Astrocyte (in vitro differentiated cells and primary cell): Measurements from ENCODE around the gene TMEM219. TPM values are rescaled to one million over a fixed set of nuclear protein-coding genes. Genes with fewer than 3 reads are reported as not detected.

Source experiments
- DNase-seq: peaks from one replicate; pipeline ENCODE4 v3.0.0-alpha.2; 2010; ENCODE audit warnings: low read depth
- FAIRE-seq: peaks from 2 replicates; lab custom pipeline; 2011; peaks lifted over from hg19 to GRCh38; lab: Jason Lieb, UNC
- H2AFZ ChIP-seq: 2 replicates; pipeline ENCODE4 v1.6.0; 2012; ENCODE audit warnings: low read depth, low read length, inconsistent platforms
- H3K27ac ChIP-seq: 2 replicates; pipeline ENCODE4 v1.5.1; 2011; ENCODE audit warnings: low read depth, low read length, inconsistent platforms
- H3K27me3 ChIP-seq: 2 replicates; pipeline ENCODE4 v1.6.0; 2011; ENCODE audit warnings: low read length, inconsistent platforms; ENCODE audit not compliant: insufficient read depth
- H3K36me3 ChIP-seq: 2 replicates; pipeline ENCODE4 v1.5.1; 2011; ENCODE audit warnings: low read length, inconsistent platforms; ENCODE audit not compliant: insufficient read depth
- H3K4me1 ChIP-seq: 2 replicates; pipeline ENCODE4 v1.5.1; 2011; ENCODE audit warnings: low read length, inconsistent platforms; ENCODE audit not compliant: insufficient read depth
- H3K4me2 ChIP-seq: 2 replicates; pipeline ENCODE4 v1.6.0; 2012; ENCODE audit warnings: low read length, inconsistent platforms
- H3K4me3 ChIP-seq: 2 replicates; pipeline ENCODE4 v1.5.1; 2011; ENCODE audit warnings: low read depth, mild to moderate bottlenecking, low read length, inconsistent platforms; ENCODE audit not compliant: insufficient read depth
- H3K79me2 ChIP-seq: 2 replicates; pipeline ENCODE4 v1.6.0; 2012; ENCODE audit warnings: mild to moderate bottlenecking, low read length, inconsistent platforms; ENCODE audit not compliant: insufficient read depth
- H3K9ac ChIP-seq: 2 replicates; pipeline ENCODE4 v1.6.0; 2012; ENCODE audit warnings: mild to moderate bottlenecking, low read length, inconsistent platforms
- H3K9me3 ChIP-seq: 2 replicates; pipeline ENCODE4 v1.5.1; 2012; ENCODE audit warnings: low read depth, mild to moderate bottlenecking, low read length, inconsistent platforms; ENCODE audit not compliant: insufficient read depth
- H4K20me1 ChIP-seq: 2 replicates; pipeline ENCODE4 v1.6.0; 2012; ENCODE audit warnings: low read length, inconsistent platforms; ENCODE audit not compliant: insufficient read depth
- H3K27ac Mint-ChIP-seq: one replicate; pipeline ENCODE4 v1.8.0; 2021; ENCODE audit warnings: mild to moderate bottlenecking, mixed read lengths; ENCODE audit not compliant: unreplicated experiment
- H3K27me3 Mint-ChIP-seq: one replicate; pipeline ENCODE4 v1.8.0; 2021; ENCODE audit warnings: low read depth, mixed read lengths; ENCODE audit not compliant: unreplicated experiment
- H3K36me3 Mint-ChIP-seq: one replicate; pipeline ENCODE4 v1.8.0; 2021; ENCODE audit warnings: low read depth, mixed read lengths; ENCODE audit not compliant: unreplicated experiment
- H3K4me1 Mint-ChIP-seq: one replicate; pipeline ENCODE4 v1.8.0; 2021; ENCODE audit warnings: low read depth, mixed read lengths; ENCODE audit not compliant: unreplicated experiment
- H3K4me3 Mint-ChIP-seq: one replicate; pipeline ENCODE4 v1.8.0; 2021; ENCODE audit warnings: mild to moderate bottlenecking, moderate library complexity, mixed read lengths; ENCODE audit not compliant: unreplicated experiment
- H3K9me3 Mint-ChIP-seq: one replicate; pipeline ENCODE4 v1.8.0; 2021; ENCODE audit warnings: mild to moderate bottlenecking, mixed read lengths; ENCODE audit not compliant: unreplicated experiment
- EZH2 ChIP-seq: IDR thresholded peaks from 2 replicates; pipeline ENCODE4 v1.6.1; 2012; ENCODE audit warnings: mild to moderate bottlenecking, low read length, inconsistent platforms; ENCODE audit not compliant: insufficient read depth
- total RNA-seq: library from RNA; stranded (reverse); gene quantifications from 2 replicates; pipeline ENCODE4 v1.2.1, GENCODE V29; 2021
- TF ChIP-seq, protein P1 (sequence below): IDR thresholded peaks from 2 replicates; pipeline ENCODE4 v1.5.1; 2011; ENCODE audit warnings: low read depth, mild to moderate bottlenecking, inconsistent platforms, low read length, moderate library complexity; ENCODE audit not compliant: insufficient read depth

Gene TMEM219
- total RNA-seq, 1 donor from 2014 or later, result 96.6 TPM

DNA sequence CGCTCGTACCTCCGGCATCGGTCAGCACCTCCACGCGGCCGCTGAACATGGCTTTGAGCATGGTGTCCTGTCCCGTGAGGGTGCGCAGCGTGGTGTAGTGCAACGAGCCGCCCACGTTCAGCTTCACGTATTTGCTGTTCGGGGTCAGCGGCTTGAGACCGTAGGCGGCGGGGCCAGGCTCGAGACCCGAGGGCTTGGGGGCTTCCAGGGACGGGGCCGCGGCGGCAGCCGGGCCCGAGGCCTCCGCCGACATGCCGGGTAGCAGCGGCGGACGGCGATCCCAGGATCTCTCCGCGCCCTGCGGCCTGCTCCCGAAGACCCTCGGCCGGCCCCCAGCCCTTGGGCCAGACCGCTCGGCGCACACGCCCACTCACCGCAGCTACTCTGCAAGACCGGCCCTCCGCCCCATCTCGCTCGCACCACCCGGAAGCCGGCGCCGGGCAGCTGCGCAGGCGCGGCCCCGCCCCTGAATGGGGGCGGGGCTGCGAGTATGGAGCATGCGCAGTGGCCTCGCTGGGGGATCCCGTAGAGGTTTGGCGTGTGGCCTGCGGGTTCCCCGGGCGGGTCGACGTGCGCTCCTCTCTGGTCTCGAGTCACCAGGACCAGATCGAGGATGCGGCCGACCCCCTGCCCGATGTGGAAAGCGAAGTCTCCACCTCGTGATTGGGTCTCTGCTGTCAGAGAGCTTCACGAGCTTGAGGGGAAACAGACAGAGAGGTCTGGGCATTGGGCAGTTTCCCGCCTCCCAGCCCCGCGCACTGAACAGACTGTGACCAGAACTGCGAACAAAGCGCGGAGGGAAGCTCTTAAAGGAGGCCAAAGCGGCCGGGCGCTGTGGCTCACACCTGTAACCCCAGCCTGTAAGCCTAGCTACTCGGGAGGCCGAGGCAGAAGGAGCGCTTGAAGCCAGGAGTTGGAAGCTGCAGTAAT is 35.8 kb upstream of the TMEM219 start, which contains the start of gene KCTD13:
KCTD13 (minus strand) TSS at position 446 of the 930 bp plus-strand sequence; CDS start at position 253, 193 bp downstream.
- Histone ChIP-seq H3K36me3 (peaks cover 5% of the 10 kb centered on the region), H3K79me2 (peaks cover 29% of the 10 kb centered on the region), H3K27ac (peak within 1 kb of the TSS; percentile 75), H3K9ac (peak within 1 kb of the TSS; percentile 85), H3K4me2 (peak within 1 kb of the TSS; percentile 95), H2AFZ (peak within 1 kb of the TSS; percentile 87), H3K9me3 (no peaks in the 10 kb centered on the region), H4K20me1 (peaks cover 15% of the 10 kb centered on the region), H3K4me3 (peak within 1 kb of the TSS; percentile 69), H3K4me1 (peaks cover 17% of the 10 kb centered on the region), H3K27me3 (no peaks in the 10 kb centered on the region)
- H3K9me3 Mint-ChIP-seq, result no peaks in the 10 kb centered on the region
- peak; percentile 53 for DNase-seq
- H3K4me3 Mint-ChIP-seq, result peak within 1 kb of the TSS; percentile 92
- peaks cover 3% of the 10 kb centered on the region for H3K36me3 Mint-ChIP-seq
- H3K27ac Mint-ChIP-seq, result peak within 1 kb of the TSS; percentile 87
- H3K27me3 Mint-ChIP-seq, result no peaks in the 10 kb centered on the region
- TF ChIP-seq, protein P1, sequence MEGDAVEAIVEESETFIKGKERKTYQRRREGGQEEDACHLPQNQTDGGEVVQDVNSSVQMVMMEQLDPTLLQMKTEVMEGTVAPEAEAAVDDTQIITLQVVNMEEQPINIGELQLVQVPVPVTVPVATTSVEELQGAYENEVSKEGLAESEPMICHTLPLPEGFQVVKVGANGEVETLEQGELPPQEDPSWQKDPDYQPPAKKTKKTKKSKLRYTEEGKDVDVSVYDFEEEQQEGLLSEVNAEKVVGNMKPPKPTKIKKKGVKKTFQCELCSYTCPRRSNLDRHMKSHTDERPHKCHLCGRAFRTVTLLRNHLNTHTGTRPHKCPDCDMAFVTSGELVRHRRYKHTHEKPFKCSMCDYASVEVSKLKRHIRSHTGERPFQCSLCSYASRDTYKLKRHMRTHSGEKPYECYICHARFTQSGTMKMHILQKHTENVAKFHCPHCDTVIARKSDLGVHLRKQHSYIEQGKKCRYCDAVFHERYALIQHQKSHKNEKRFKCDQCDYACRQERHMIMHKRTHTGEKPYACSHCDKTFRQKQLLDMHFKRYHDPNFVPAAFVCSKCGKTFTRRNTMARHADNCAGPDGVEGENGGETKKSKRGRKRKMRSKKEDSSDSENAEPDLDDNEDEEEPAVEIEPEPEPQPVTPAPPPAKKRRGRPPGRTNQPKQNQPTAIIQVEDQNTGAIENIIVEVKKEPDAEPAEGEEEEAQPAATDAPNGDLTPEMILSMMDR, result no peak
- TF ChIP-seq EZH2, result no peak
- no peak for FAIRE-seq
- peaks cover 9% of the 10 kb centered on the region for H3K4me1 Mint-ChIP-seq

DNA sequence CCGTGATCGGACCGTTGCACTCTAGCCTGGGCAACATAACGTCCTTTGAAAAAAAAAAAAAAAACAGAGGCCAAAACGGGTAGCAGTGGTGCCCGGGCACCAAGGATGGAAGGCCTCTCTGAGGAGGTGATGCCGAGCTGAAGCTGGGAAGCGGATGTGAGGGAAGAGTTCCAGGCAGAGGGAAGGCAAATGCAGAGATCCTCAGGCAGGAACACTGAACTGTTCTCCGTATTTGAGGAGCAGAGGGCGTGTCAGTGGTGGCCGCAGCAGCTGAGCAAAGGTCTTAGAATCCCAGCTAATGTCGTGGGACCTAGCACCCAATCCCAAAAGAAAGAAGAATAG is 35.2 kb upstream of the TMEM219 start:
- H3K27ac Mint-ChIP-seq, result no peak overlapping the region
- Histone ChIP-seq H4K20me1 (peaks cover 11% of the 10 kb centered on the region), H3K4me1 (peaks cover 17% of the 10 kb centered on the region), H3K27me3 (no peaks in the 10 kb centered on the region), H3K9me3 (no peaks in the 10 kb centered on the region), H3K36me3 (no peaks in the 10 kb centered on the region), H3K4me3 (peak overlapping the region; percentile 69), H3K4me2 (peak overlapping the region; percentile 95), H3K79me2 (peaks cover 29% of the 10 kb centered on the region), H2AFZ (peak overlapping the region; percentile 87), H3K9ac (peak overlapping the region; percentile 85), H3K27ac (peak overlapping the region; percentile 75)
- H3K36me3 Mint-ChIP-seq, result peaks cover 2% of the 10 kb centered on the region
- TF ChIP-seq, protein P1, result no peak
- no peak for TF ChIP-seq EZH2
- H3K4me1 Mint-ChIP-seq, result peaks cover 9% of the 10 kb centered on the region
- H3K27me3 Mint-ChIP-seq, result no peaks in the 10 kb centered on the region
- H3K9me3 Mint-ChIP-seq, result no peaks in the 10 kb centered on the region
- DNase-seq (no peak), FAIRE-seq (no peak)
- peak overlapping the region; percentile 89 for H3K4me3 Mint-ChIP-seq
